KOPT-K1 (cell line): ENCODE measurements around the gene MSANTD4.
"Not testable (repeated sequence)": the region's sequence is repeated elsewhere in the genome, so short reads cannot be mapped to it uniquely, and the experiment has no call there.

Experiments
- H3K27ac ChIP-seq: fragments of 200-600 bp; sonication (generic); 2 replicates; pipeline ENCODE4 v1.5.1; 2016; ENCODE audit warnings: antibody characterized with exemption, mild to moderate bottlenecking, low read depth, low read length; ENCODE audit not compliant: poor library complexity, severe bottlenecking
- H3K36me3 ChIP-seq: fragments of 200-600 bp; sonication (generic); 2 replicates; pipeline ENCODE4 v1.5.1; 2017; ENCODE audit warnings: antibody characterized with exemption, mild to moderate bottlenecking, low read length, moderate library complexity; ENCODE audit not compliant: insufficient read depth
- H3K9me3 ChIP-seq: fragments of 200-600 bp; sonication (generic); 2 replicates; pipeline ENCODE4 v1.5.1; 2017; ENCODE audit warnings: antibody characterized with exemption, low read length, mild to moderate bottlenecking; ENCODE audit not compliant: insufficient read depth, poor library complexity, severe bottlenecking

Gene MSANTD4

DNA sequence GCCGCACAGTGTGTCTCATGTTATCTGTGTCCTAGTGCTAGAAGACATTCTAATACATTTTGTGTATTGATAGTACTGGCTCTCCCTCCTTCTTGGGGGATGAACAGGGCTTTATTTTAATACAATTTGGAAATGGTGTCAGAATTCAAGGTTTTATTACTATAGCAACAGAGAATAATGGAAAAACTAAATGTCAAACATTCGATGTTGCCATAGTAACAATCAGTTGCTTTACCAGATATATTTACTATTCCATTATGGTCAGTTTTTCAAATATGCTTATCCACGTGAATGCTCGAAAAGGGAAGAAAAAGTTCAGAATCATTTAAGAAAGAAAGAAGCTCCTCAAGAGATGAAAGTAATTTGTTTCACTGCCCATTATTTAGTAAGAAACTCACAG, 8.6 kb upstream of the MSANTD4 start:
- H3K9me3 ChIP-seq = peaks cover 6% of the 10 kb centered on the region
- H3K27ac ChIP-seq = no peak overlapping the region
- H3K36me3 ChIP-seq = no peaks in the 10 kb centered on the region

DNA sequence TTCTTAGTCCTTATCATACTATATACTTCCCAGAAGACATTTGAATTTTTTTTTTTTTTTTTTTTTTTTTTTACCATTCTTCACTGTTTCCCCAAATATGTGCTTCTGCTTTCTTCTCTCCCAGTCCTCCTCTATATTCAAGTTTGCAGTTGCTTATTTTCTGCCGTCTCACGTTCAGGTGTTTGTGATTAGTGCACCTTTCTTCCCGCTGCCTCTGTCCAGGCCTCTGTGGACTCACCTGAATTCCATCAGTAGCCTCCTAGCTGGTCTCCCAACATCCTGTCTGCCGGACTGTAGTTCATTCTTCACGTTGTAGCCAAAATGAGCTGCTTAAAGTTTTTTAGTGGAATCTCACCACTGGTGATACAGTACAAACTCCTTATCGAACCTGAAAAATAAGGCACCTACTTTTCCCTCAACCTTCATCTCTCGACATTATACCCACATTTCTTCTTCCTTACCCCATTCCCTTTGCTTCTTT, 795 bp upstream of the MSANTD4 start:
- Histone ChIP-seq H3K27ac (peak overlapping the region; percentile 55), H3K36me3 (no peaks in the 10 kb centered on the region), H3K9me3 (peaks cover 6% of the 10 kb centered on the region)

DNA sequence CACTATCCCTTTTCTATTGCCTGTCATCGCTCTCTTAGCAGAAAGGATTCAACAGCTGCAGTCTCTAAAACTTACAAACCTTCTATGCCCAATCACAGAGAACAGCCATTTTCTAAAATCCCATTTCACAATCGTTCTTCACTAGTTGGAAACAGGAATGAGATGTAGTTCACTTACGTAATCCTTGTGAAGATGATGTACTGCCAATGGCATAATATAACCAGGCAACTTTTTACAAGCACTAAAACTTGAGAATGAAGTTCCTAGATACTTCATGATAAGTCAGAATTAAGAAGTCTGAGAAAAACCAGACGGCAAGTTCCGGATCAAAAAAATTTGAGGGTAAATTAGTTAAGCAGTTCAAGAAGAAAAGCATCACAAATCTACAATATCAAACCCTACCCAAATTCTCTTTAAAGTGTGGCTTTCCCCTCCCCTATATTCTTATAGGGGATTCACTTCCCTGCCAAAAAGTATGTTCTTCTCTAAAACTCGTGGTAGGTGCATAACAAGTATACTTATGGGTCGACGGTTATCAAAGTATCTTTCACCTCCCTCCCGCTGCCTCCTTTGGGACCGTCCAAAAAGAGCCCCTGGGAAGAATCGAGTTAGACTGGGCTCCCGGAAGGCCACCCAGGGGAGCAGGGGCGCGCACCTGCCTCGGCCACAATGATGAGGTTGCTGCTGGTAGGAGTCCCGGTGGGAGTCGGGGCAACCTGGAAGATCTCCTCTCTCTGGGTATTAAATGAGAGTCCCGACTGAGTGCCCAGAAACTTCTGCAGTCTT, 666 bp downstream of the MSANTD4 start:
- H3K9me3 ChIP-seq = no peaks in the 10 kb centered on the region
- peak overlapping the region; percentile 60 for H3K27ac ChIP-seq
- no peaks in the 10 kb centered on the region for H3K36me3 ChIP-seq

DNA sequence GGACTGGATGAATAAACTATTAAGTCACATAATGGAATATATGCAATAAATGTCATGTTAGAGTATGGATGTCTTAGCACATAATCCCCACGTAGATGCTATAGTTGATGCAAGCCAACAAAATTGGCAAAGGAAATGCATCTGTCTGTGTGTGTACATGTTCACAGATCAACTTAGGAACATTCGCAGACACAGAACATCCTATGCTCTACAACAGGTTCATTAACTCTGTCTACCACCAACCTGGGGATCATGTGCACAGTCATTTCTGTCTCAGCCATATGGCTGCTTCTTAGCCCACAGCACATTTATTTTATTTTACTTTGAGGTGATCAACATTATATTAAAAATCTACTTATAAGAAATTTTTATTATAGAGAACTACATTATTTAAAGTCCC, 4.9 kb downstream of the MSANTD4 start:
- H3K27ac ChIP-seq = no peak overlapping the region
- no peaks in the 10 kb centered on the region for H3K36me3 ChIP-seq
- no peaks in the 10 kb centered on the region for H3K9me3 ChIP-seq

DNA sequence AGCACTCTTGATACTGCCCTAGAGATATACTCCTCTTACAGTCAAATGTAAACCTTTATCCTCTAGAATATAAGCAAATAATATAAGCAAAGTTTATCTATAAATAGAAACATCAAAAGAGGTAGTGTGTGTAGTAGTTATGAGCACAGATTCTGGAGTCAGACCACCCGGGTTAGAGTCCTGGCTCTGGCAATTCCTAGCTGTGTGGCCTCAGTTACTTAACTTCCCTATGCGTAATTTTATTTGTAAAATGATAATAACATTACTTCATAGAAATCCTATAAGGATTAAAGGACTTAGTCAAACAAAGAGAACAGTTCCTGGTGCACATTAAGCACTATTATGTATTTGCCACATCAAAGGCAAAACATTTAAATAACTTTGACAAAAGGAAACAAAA, 7.0 kb downstream of the MSANTD4 start:
- no peak overlapping the region for H3K27ac ChIP-seq
- H3K36me3 ChIP-seq = peaks cover 18% of the 10 kb centered on the region
- no peaks in the 10 kb centered on the region for H3K9me3 ChIP-seq

DNA sequence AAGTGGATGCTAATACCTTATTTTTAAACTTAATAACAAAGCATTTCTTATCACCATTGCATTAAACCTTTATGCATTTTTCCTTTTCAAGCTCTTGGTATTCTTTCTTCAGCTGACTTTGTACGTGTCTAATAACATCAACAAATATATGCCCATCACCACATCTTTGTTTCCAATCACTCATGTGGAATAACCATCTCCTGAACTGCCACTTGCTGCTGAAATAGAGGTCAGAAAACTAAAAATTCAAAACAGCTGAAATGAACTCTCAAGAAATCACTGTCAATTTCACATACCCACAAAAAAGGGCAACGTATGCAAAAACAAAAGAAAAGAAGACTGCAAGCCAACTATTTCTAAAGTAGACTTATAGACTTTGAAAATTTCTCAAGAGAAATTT, 7.4 kb downstream of the MSANTD4 start:
- peaks cover 22% of the 10 kb centered on the region for H3K36me3 ChIP-seq
- H3K9me3 ChIP-seq = no peaks in the 10 kb centered on the region
- no peak overlapping the region for H3K27ac ChIP-seq

DNA sequence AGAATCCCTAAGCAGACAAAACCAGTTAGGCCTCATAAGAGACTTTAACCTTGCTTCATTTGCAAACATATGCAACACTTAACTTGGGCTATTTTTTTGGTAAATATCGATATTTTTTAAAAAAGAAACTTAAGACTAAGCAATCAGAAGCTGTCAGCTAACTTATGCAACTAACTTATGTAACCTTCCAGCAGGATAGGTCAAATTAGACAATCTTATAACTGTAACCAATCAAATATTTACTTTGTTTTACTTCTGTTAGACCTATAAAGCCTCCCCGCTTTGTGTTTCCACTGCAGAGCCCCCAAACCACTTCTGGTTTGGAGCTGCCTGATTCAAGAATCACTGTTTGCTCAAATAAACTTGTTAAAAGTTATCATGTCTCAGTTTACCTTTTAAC, 8.0 kb downstream of the MSANTD4 start:
- Histone ChIP-seq H3K9me3 (no peaks in the 10 kb centered on the region), H3K36me3 (peaks cover 28% of the 10 kb centered on the region), H3K27ac (no peak overlapping the region)

DNA sequence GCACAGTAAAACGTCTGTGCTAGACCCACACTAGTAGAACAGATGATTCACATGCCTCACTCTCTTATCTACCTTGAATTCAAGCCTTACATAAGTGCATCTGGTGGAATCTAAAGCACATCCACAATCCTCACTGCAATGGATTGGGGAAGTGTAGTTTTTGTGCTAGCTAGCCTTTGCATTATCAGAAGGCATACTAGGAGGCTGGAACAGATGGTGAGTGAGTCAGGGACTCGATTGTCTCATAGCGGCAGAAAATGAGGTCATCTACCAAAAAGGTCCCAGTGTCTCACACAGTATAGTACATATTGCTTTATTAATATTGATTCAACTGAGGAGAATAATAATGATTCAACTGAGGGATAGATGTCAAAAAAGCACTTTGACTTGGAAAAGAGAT, 9.3 kb downstream of the MSANTD4 start:
- H3K36me3 ChIP-seq = peaks cover 41% of the 10 kb centered on the region
- H3K27ac ChIP-seq = no peak overlapping the region

DNA sequence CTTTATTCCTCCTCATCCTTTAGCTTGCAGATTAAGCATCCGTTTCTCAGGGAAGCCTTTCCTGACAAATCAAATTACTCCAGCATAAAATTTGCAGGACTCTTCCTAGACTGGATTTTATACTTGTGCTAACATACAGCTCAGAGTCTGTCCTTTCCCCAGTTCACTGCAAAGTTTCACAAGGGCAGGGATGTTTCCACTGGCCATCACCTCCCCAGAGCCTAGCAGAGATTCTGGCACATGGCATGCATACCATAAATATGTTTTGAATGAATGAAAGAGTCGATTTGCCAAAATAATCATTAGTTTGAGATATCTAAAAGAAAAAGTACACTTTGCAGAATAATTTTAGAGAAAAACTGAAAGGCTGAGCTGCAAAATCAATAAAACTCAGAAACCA, 10.6 kb downstream of the MSANTD4 start:
- H3K36me3 ChIP-seq = peaks cover 54% of the 10 kb centered on the region
- H3K27ac ChIP-seq = no peak overlapping the region
- peaks cover 4% of the 10 kb centered on the region for H3K9me3 ChIP-seq

More for the DNA sequence above, 9.3 kb downstream of the MSANTD4 start:
- H3K9me3 ChIP-seq = no peaks in the 10 kb centered on the region

DNA sequence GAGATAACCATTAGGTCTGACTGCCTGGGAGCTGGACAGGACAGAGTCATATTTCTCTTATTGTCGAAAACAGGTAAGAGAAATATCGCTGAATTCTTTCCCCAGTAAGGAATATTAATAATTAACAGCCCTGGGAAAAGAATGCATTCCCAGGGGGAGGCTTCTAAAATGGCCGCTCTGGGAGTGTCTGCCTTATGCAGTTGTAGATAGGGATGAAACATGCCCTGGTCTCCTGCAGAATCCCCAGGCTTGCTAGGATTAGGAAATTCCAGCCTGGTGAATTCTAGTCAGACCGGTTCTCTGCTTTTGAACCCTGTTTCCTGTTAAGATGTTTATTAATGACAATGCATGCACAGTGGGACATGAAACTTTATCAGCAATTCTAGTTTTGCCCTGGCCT, 18.9 kb downstream of the MSANTD4 start:
- Histone ChIP-seq H3K36me3 (peaks cover 37% of the 10 kb centered on the region), H3K9me3 (peaks cover 24% of the 10 kb centered on the region)
- not testable (repeated sequence) for H3K27ac ChIP-seq

DNA sequence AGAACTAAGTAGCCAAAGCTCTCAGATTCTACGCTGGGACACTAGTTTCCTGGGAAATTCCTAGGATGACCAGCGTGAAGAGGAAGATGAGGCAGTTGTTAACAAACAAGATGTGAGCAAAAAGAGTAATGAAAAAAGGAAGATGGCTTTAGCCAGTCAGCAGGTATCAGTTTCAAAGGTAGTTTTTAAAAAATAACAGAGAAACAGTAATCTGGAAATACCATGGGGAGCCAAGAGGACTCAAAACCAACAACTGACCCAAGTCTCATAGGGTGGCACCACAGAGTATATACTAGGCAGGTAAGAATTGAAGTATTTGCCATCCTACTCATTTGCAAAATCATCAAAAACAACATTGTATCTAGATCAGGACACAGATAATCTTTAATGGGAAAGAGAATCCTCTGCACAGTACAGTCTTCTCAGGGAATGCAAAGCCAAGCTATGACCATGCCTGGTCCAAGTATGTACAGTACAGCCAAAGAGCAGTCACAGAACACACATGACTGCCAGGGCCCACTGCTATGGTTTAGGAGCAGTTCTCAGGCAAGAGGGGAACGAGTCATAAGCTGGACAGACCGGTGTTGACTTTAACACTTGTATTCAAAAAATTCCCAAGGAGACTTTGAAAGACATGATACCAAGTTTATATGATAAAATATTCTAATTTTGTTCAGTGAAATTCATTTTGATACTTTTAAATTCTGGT, 20.6 kb downstream of the MSANTD4 start:
- peaks cover 20% of the 10 kb centered on the region for H3K9me3 ChIP-seq
- peaks cover 26% of the 10 kb centered on the region for H3K36me3 ChIP-seq
- H3K27ac ChIP-seq = no peak overlapping the region

DNA sequence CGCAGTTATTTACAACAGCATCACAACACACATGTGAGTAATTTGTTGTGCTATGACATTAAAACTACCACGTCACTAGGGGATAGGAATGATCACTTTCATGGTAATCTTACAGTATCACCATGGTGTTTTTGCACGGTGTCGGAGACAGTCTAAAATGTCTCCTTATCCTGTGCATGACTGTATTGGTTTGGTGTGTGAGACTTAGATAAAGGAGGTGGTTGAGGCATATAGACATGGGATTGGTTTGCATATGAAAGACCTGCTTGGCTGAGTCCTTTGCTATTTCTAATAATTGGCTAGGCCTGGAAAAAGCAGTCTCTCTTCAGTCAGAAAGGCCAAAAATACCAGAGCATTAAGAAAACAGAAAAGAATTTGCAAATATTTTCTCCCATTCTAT, 30.2 kb downstream of the MSANTD4 start:
- no peak overlapping the region for H3K27ac ChIP-seq
- peaks cover 15% of the 10 kb centered on the region for H3K9me3 ChIP-seq
- H3K36me3 ChIP-seq = peaks cover 26% of the 10 kb centered on the region

DNA sequence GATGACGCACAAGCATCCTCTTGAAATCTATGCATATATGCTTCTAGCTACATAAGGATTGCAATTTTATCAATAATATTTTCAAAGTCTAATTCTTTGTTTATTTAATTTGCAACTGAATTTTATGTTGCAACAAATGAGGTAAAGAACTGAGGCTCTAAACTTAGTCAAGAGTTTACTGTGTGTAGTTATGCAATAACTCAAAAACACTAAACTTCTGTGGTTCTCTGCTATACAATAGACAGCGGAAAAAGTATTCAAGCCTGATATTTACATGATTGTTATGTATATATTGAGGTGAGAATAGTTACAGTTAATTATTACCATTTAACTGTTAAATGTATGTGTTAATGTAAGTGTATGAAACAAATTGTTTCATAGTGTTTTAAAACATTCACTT, 32.9 kb downstream of the MSANTD4 start:
- H3K9me3 ChIP-seq = peaks cover 10% of the 10 kb centered on the region
- no peak overlapping the region for H3K27ac ChIP-seq

DNA sequence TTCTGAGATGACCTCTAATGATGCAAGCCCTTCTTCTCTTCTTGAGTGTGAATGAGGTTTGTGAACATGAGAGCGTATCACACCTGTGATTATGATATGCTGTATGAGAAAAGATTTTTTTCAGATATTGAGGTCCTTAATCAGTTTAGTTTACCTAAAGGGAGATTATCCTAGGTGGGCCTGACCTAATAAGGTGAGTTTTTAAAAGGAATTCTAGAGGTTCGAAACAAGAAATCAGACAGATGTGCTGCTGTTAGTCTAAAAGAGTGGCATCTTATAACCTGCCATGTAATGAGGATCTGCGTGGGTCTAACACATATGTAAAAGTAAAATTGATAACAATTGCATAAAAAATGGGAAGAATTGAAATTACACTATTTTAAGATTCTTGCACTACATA, 33.8 kb downstream of the MSANTD4 start:
- Histone ChIP-seq H3K36me3 (peaks cover 2% of the 10 kb centered on the region; the same call in 1 of the 2 replicates), H3K27ac (no peak overlapping the region), H3K9me3 (peaks cover 2% of the 10 kb centered on the region)

More for the DNA sequence above, 32.9 kb downstream of the MSANTD4 start:
- H3K36me3 ChIP-seq = peaks cover 5% of the 10 kb centered on the region; the same call in 1 of the 2 replicates

DNA sequence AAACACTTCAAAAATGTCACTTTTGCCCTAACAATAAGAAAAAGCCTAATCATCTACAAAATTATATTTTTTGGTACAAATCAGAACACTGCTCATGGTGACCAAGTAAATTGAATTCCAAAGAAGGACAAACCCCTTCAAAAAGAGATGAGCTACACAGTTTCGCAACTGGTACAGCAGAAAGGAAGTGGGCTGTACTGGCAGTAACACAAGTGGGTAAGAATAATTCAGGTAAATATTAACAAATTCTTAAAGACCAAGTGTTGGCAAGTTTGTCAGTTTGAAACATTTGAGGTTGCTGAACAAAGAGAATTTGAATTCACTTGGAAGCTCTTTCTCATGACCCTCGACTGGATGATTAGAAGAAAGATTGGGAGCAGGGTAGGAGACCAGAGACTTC, 35.5 kb downstream of the MSANTD4 start:
- Histone ChIP-seq H3K27ac (no peak overlapping the region), H3K9me3 (no peaks in the 10 kb centered on the region), H3K36me3 (no peaks in the 10 kb centered on the region)
